ENCODE data around the gene EVI5L.
A peak's percentile ranks its signal among the peaks of the same experiment; 100 is the strongest.

EVI5L gene

DNA sequence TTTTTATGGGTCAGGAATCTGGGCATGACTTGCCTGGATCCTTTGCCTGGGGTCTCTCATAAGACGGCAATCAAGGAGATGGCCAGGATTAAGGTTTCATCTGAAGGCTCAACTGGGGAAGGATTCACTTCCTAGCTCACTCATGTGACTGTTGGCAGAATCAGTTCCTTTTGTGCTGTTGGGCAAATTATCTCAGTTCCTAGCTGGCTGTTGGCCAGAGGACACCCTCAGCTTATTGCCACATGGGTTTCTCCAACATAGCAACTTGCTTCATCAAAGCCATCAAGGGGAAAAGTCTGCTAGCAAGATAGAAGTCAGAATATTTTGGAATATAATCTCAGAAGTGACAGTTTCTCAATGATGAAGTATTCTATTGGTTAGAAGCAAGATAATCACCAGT lies 12.2 kb upstream of the EVI5L start:
- no peak for DNase-seq (ENCODE audit: low read depth)

DNA sequence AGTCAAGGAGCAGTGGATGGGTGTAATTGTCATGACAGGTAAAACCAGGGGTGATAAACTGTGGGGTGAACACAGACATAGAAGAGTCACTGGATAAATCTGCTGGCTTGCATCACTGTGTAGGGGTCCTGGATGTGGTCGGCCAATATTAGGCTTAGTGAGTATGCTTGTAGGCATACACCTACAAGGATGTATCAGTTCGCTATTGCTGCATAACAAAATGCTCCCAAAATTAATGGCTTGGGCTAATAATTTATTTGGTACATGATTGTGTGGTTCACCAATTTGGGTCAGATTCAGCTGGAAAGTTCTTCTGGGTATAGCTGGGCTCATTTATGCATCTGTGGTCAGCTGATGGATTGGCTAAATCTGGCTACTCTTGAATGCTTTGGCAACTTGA lies 11.2 kb upstream of the EVI5L start:
- no peak for DNase-seq (ENCODE audit: low read depth)

DNA sequence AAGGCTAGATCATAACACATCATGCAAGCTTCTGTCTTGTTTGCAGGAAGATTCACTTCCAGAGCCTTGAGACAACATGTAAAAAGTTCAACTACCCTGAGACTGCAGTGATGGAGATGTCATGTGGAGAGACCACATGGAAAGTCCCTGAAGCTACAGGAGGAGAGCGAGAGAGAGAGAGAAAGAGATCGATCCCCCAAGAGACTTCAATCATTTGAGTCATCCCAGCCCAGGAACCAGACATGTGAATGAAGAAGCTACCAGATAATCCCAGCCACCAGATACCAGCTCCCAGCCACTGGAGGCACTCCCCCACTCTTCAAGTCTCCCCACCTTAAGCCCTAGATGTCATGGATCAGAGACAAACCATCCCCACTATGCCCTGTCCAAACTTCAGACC lies 10.7 kb upstream of the EVI5L start:
- no peak for DNase-seq (ENCODE audit: low read depth)

DNA sequence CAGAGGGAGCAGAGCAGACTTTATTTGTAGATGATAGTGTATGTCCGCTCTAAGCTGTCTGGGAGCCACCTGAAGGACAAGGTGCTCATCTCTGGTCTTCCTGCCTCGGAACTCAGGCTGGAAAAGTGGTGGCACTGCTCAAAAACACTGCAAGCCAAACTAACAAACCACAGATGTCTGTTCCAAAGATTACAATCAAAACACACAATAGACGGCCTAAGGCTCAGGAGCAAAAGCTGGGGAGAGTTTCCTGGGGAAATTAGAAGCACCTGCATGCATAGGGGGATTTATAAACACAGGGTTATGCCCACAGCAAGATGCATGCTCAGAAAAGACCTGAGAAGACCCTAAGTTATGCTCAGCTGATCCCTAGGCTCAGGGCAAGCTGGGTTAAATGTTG lies 9.4 kb upstream of the EVI5L start:
- DNase-seq (ENCODE audit: low read depth) = no peak

DNA sequence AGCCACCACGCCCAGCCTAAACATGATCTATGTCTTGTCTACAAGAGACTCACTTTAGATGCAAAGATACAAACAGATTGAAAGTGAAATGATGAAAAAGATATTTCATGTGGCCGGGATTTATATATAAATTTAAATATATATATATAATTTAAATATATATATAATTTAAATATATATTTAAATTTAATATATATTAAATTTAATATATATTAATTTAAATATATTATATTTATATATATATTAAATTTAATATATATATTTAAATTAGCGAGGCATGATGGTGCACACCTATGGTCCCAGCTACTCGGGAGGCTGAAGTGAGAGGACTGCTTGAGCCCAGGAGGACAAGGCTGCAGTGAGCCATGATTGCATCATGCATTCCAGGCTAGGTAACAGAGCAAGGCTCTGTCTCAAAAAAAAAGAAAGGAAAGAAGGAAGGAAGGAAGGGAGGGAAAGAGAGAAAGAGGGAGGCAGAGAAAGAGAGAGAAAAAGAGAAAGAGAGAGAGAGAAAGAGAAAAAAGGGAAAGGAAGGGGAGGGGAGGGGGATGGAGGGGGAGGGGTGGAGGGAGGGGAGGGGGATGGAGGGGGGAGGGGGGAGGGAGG lies 7.0 kb upstream of the EVI5L start:
- DNase-seq (ENCODE audit: low read depth) = no peak

DNA sequence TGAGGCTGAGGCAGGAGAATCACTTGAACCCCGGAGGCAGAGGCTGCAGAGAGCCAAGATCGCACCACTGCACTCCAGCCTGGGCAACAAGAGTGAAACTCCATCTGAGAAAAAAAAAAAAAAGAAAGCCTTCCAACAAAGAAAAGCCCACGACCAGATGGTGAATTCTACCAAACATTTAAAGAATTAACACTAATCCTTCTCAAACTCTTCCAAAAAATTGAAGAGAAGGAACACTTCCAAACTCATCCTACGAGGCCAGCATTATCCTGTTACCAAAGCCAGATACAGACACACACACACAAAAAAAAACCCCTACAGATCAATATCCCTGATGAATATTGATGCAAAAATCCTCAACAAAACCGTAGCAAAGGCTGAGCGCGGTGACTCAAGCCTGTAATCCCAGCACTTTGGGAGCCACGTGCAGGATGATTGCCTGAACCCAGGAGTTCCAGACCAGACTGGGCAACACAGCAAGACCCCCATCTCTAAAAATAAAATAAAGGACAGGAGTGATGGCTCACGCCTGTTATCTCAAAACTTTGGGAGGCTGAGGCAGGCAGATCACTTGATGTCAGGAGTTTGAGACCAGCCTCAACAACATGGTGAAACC lies 6.2 kb upstream of the EVI5L start:
- no peak for DNase-seq (ENCODE audit: low read depth)

DNA sequence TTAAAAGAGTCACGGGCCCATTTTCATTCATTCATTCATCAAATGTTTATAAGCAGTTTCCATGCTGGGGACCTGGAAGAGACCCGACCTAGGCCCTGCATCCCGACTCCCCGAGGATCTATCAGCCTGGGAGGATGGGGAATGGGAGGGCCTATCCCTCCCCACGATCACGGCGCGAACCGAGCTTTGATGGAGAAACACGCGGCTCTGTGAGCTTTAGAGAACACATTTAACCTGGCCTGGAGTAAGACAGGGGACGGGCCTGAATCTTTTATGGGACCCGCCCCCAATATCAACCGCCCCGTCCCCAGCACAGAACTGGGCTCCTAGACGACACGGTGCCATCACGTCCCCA lies 875 bp upstream of the EVI5L start:
- DNase-seq (ENCODE audit: low read depth) = no peak

DNA sequence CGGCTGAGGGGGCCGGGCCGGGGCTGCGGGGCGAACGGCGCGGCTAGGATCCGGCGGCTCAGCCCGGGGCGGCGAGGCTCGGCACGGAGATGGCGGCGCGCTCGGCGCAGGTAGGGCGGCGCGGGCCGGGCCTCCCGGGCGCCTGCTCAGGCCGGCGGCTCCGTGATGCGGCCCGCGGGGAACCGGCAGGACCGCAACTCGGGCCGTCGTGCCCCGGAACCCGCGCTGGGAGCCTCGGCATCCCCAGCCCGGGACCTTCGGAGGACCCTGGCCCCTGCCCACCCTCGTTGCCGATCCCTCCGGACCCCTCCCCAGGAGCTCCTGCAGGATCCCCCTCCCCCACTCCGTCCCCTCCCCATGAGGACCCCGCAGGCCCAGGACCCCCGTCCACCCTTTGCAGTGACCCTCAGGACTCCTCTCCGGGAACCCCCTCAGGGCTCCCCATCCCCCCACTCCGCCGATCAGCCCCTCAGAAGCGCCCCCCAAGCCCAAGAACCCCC lies 304 bp downstream of the EVI5L start:
- no peak for DNase-seq (ENCODE audit: low read depth)

DNA sequence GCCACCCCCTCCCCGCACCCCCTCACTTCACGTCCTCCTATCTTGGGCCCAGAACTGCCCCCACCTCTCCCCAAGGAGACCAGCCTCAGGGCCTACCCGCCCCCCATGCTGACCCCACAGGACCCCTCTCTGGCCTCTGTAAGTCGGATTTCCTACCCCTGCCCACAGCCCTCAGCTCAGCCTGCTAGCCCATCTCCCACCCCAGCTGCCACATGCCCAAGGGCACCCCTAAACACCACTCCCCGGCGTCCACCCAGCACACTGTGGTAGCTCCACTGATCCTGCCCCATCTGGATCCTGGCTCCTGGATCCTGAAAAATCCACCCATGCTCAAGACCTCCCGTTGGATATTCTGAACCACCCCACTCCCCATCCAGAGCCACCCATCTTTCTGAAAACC lies 805 bp downstream of the EVI5L start:
- no peak for DNase-seq (ENCODE audit: low read depth)

DNA sequence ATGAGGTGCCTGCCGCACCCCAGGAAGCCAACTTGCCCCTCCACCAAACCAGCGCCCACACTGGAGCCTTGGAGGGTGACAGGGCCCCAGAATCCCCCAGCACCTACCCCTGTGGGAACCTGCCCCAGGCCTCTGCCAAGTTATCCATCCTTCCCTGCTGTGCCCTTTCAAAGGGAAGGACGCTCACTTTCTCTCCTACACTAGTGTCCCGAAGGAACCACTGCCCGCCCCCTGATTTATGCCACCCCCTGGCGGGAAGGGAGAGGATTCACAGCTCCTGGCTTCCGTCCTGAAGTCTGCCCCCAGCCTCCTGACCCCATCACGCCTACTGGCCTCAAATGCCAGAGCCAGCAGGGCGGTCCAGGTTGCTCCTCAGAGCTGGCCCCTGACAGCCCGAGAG lies 1.4 kb downstream of the EVI5L start:
- no peak for DNase-seq (ENCODE audit: low read depth)

DNA sequence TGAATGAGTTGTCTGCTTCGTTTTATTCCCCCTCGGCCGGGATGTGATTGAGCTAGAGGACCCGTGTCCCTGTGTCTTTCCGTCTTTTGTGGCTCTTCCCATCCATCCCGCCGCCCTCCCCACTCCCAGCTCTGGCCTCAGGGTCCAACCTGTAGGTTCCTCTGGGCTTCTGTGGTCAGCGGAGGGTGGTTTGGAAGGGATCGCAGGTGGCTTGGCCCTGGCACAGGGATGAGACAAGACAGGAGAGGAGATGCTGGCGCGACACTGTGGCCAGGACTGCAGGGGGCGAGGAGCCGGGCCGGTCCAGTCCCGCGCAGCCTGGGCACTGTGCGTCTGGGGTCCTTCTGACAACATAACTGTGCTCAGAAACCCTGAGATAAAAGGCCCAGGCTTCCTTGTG lies 2.0 kb downstream of the EVI5L start:
- DNase-seq (ENCODE audit: low read depth) = no peak

DNA sequence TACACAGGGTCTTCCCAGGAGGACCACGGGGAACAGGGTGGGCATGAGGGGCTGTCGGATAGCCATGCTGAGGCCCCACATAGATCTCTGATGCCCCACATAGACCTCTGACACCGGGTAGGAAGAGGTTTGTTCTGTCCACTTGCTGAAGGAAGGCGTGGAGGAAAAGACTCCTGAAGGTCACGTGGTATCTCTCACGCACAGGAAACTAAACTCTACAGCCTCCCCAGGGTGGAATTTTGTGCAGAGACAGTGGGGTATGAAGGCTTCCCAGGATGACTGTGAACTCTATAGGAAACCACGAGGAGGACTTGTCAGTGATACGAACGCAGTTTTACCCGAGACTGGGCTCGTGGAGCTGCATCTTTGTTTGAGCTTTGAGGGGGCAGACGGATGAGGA lies 2.8 kb downstream of the EVI5L start:
- peak; percentile 10 for DNase-seq (ENCODE audit: low read depth)

DNA sequence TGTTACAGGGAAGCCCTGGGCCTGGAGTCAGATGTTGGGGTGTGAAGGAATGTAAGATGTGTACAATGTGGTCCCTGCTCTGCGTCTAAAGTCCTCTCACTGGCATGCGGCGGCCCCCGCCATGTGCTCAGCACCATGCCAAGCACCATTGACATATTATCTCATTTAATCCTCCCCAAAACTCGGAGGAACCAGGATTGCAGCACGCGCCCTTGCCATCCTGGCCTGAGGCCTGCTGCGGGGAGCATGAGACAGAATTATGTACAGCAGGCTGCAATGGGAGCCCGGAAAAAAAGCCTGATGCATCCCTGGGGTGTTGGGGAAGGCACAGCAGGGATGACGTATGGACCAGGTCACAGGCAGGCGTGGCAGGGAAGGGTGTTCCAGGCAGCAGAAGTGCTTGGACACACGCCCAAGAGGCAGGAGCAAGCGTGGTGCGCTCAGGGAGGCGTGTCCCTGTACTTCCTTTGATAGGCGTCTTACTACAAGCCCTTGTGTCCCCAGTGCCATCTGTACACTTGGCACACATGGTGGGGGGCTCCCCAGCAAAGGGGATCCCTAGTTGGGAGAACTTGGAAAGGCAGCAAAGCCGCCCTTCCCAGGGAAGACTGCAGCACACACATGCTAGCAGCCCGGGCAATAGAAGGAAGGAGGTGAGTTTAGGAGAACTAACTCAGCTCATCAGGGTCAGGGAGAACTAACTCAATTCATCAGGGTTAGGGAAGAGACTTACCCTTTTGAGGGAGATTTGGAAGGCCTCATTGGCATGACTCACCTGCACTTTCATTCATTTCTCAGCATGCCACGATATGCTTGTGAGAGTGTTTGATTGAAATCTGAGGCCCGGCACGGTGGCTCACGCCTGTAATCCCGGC lies 3.4 kb downstream of the EVI5L start:
- peak; percentile 83 for DNase-seq (ENCODE audit: low read depth)

DNA sequence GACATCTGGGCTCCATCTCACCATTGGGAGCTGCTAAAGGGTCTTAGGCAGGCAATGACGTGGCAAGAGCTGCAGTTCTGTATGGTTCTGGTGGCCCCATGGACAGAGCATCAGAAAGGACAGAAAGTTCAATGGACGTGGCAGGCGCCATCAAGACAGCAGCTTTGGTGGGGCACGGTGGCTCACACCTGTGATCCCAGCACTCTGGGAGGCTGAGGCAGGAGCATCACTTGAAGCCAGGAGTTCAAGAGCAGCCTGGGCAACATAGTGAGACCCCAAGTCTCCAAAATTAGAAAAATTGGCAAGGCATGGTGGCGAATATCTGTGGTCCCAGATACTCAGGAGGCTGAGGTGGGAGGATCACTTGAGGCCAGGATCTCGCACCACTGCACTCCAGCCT lies 9.5 kb downstream of the EVI5L start:
- no peak for DNase-seq (ENCODE audit: low read depth)

DNA sequence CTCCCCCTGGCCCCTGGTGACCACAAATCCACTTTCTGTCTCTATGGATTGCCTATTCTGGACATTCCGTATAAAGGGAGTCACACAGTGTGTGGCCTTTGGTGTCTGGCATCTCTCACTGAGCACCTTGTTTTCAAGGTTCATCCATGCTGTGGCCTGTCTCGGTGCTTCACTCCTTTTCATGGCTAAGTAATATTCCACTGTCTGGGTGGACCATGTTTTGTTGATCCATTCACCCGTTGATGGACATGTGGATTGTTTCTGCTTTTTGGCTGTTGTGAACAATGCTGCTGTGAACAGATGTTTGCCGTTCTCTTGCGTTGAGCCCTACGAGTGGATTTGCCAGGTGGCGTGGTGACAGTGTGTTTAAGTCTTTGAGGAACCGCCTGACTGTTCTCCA lies 10.6 kb downstream of the EVI5L start:
- DNase-seq (ENCODE audit: low read depth) = no peak

DNA sequence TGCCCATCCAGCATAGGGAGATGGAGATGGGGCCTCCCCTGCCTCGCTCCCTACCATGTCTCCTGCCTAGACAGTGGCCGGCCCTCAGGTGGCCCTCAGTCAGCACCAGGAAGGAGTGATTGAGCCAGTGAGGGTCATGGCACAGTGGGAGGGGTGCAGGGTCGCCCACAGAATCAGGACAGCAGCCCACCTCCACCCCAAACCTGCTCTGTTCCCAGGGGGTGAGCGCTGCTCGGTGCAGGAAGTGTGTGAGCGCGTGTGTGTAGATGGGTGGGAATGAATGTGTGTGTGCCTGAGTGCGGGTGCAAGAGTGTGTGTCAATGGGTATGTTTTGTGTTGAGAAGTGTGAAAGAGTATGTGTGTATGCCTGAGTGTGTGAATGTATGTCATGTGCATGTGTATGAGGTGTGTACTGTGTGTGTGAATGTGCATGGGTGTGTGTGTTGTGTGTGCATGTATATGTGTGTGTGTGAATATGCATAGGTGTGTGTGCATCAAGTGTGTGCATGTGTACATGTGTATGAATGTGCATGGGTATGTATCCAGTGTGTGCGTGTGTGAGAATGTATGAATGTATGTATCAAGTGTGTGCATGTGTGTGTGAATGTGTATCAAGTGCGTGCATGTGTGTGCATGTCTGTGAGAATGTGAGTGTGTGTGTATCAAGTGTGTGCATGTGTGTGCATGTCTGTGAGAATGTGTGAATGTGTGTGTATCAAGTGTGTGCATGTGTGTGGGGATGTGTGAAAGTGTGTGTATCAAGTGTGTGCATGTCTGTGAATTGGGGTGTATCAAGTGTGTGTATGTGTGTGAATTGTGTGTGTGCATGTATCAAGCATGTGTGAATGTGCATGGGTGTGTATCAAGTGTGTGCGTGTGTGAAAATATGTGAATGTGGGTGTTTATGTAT lies 12.0 kb downstream of the EVI5L start:
- DNase-seq (ENCODE audit: low read depth) = no peak

DNA sequence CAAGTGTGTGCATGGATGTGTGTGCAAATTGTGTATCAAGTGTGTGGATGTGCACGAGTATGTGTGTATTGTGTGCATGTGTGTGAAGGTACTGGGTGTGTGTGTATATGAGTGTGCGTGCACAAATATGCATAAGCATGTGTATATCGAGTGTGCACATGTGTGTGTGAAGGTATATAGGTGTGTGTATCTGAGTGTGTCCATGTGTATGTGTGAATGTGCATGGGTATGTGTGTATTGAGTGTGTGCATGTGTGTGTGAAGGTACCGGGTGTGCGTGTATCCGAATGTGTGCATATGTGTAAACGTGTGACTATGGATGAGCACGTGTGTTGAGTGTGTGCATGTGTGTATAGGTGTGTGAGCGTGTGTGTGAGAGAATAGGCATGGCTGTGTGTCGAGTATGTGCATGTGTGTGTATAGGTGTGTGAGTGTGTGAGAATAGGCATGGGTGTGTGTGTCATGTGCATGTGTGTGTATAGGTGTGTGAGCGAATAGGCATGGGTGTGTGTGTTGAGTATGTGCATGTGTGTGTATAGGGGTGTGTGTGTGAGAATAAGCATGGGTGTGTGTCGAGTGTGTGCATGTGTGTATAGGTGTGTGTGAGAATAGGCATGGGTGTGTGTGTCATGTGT lies 12.8 kb downstream of the EVI5L start:
- no peak for DNase-seq (ENCODE audit: low read depth)

DNA sequence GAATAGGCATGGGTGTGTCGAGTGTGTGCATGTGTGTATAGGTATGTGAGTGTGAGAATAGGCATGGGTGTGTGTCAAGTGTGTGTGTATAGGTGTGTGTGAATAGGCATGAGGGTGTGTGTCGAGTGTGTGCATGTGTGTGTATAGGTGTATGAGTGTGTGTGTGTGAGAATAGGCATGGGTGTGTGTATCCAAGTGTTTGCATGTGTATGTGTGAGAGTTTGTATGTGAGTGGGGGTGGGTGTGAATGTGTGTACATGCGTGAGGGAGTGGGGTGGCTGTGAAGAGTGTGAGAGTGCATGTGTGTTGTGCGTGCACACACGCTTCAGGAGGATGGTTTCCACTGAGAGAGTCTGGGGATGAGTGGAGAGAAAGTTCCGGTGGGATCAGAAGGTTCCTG lies 13.5 kb downstream of the EVI5L start:
- DNase-seq (ENCODE audit: low read depth) = no peak

DNA sequence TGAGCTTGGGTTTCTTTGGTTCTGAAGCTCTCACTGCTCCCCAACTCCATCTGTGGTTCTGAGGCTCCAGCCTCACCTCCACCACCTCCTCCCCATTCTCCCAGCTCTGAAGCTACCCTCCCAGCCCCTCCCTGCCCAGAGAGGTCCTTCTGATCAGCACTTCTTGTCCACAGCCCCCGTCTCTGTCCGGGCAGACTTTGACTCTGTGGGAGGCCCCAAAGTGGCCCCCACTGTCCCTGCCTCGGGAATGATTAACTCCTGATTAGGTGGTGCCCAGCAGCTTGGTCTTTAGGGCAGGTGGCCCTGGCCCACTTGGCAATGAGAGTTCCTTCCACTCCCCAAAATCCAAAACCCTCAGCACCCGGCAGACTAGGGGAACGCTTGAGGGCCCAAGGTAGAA lies 14.4 kb downstream of the EVI5L start:
- DNase-seq (ENCODE audit: low read depth) = no peak

DNA sequence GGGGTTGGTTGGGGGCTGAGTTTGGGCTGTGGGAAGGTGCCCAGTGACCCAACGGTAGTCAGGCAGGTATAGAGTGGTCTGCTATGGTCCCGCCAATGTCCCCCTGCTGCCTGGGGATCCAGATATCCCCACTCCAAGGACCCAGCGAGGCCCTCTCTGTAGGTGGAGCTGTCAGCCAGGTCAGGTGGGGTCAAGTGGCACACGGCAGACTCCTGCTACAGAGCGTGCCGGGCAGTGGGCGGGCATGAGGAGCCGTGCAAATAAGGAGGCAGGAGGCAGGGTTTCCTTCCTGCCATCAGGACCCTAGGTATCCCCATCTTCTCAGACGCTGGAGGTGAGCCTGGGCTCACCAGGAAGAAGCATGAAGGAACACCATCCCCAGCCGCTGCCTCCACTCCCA lies 14.9 kb downstream of the EVI5L start:
- no peak for DNase-seq (ENCODE audit: low read depth)

DNA sequence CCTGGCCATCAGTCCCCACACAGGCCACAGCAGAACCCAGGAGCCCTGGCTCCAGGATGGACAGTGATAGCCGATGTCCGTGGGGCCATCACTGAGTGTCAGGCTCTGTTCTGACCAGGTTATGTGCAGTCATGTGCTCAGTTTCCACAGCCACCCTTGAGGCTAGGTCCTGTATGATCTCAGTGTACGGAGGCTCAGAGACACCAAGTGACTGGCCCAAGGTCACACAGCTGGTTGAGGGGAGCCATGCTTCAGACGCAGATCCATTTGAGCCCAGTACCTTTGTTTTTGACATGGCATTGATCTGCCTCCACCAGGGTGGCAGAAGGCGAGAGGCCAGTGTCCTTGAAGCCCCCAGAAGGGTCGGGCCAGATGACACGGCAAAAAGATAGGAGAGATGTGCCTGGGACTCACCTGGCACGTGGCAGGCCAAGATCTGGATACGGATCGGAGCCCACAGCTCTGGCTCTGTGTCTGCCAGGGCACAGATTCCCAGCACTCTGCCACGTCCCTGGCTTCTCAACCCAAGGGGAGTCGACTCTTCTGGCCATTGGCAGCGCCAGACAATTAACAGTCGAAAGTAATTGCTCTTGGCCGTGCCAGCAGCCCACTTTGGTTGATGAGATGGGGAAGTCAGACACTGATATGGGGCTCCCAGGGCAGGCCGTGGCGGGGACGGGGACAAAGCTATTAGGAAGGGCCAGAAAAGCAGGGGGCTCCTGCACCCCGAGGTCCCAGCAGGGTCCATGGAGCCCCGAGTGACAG lies 15.6 kb downstream of the EVI5L start:
- no peak for DNase-seq (ENCODE audit: low read depth)
